ENCODE results near the gene TTC38.

- TF ChIP-seq EP300 (IDR thresholded peaks at IDR 0.05) (no peak), POLR2A (IDR thresholded peaks at IDR 0.05) (no peak), POLR2AphosphoS5 (IDR thresholded peaks at IDR 0.05) (no peak)
- TF ChIP-seq, protein P1, sequence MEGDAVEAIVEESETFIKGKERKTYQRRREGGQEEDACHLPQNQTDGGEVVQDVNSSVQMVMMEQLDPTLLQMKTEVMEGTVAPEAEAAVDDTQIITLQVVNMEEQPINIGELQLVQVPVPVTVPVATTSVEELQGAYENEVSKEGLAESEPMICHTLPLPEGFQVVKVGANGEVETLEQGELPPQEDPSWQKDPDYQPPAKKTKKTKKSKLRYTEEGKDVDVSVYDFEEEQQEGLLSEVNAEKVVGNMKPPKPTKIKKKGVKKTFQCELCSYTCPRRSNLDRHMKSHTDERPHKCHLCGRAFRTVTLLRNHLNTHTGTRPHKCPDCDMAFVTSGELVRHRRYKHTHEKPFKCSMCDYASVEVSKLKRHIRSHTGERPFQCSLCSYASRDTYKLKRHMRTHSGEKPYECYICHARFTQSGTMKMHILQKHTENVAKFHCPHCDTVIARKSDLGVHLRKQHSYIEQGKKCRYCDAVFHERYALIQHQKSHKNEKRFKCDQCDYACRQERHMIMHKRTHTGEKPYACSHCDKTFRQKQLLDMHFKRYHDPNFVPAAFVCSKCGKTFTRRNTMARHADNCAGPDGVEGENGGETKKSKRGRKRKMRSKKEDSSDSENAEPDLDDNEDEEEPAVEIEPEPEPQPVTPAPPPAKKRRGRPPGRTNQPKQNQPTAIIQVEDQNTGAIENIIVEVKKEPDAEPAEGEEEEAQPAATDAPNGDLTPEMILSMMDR (IDR thresholded peaks at IDR 0.05) = no peak
These were observed 5.8 kb downstream of the TTC38 start for GRCh38 chr22:46273432-46274148.
